DND-41 (cell line): ENCODE data around the gene FGF7.

ENCODE experiments used
- EZH2 ChIP-seq: IDR thresholded peaks from 3 replicates; pipeline ENCODE4 v1.6.1; 2012; ENCODE audit warnings: borderline replicate concordance, low read depth, mild to moderate bottlenecking, moderate library complexity, low read length, inconsistent platforms; ENCODE audit not compliant: severe bottlenecking
- TF ChIP-seq, protein P1 (sequence below): IDR thresholded peaks from 2 replicates; pipeline ENCODE4 v1.5.1; 2012; ENCODE audit warnings: borderline replicate concordance, low read length, moderate library complexity, mild to moderate bottlenecking; ENCODE audit not compliant: poor library complexity, severe bottlenecking; ENCODE audit errors: extremely low read depth

GRCh38 chr15:49473031-49473430 lies 50.0 kb downstream of the FGF7 start:
- TF ChIP-seq, protein P1, sequence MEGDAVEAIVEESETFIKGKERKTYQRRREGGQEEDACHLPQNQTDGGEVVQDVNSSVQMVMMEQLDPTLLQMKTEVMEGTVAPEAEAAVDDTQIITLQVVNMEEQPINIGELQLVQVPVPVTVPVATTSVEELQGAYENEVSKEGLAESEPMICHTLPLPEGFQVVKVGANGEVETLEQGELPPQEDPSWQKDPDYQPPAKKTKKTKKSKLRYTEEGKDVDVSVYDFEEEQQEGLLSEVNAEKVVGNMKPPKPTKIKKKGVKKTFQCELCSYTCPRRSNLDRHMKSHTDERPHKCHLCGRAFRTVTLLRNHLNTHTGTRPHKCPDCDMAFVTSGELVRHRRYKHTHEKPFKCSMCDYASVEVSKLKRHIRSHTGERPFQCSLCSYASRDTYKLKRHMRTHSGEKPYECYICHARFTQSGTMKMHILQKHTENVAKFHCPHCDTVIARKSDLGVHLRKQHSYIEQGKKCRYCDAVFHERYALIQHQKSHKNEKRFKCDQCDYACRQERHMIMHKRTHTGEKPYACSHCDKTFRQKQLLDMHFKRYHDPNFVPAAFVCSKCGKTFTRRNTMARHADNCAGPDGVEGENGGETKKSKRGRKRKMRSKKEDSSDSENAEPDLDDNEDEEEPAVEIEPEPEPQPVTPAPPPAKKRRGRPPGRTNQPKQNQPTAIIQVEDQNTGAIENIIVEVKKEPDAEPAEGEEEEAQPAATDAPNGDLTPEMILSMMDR, result no peak
- no peak for TF ChIP-seq EZH2
